GM21423 (cell line): ENCODE results near the gene CFAP210.
"Not testable (repeated sequence)": the region's sequence is repeated elsewhere in the genome, so short reads cannot be mapped to it uniquely, and the experiment has no call there.

Experiments used
- ATAC-seq: cut with Tn5 transposase; IDR thresholded peaks from one replicate; pipeline ENCODE4 v1.9.1; 2021; ENCODE audit warnings: mild to moderate bottlenecking, moderate library complexity; ENCODE audit not compliant: unreplicated experiment

CFAP210 gene

GRCh38 chr2:169636440-169637097 lies 57.6 kb downstream of the CFAP210 start:
- ATAC-seq, result no peak

GRCh38 chr2:169625781-169626180 lies 68.4 kb downstream of the CFAP210 start:
- ATAC-seq, result no peak

GRCh38 chr2:169623235-169623634 lies 71.0 kb downstream of the CFAP210 start:
- ATAC-seq, result no peak

- no peak for ATAC-seq
Observed at GRCh38 chr2:169620509-169620908, 73.7 kb downstream of the CFAP210 start.

GRCh38 chr2:169619946-169620345 lies 74.3 kb downstream of the CFAP210 start:
- no peak for ATAC-seq

- ATAC-seq, result not testable (repeated sequence)
Observed at GRCh38 chr2:169615982-169616381, 78.2 kb downstream of the CFAP210 start.

GRCh38 chr2:169613876-169614275 lies 80.3 kb downstream of the CFAP210 start:
- no peak for ATAC-seq

GRCh38 chr2:169609264-169609663 lies 84.9 kb downstream of the CFAP210 start:
- no peak for ATAC-seq

GRCh38 chr2:169599568-169599967 lies 94.6 kb downstream of the CFAP210 start:
- no peak for ATAC-seq

GRCh38 chr2:169598982-169599381 lies 95.2 kb downstream of the CFAP210 start:
- no peak for ATAC-seq

- not testable (repeated sequence) for ATAC-seq
Observed at GRCh38 chr2:169596546-169596945, 97.7 kb downstream of the CFAP210 start.
